Upper lobe of right lung (tissue), 1 donor: ENCODE measurements around the gene UBQLN4. TPM values are rescaled to one million over a fixed set of nuclear protein-coding genes. Genes with fewer than 3 reads are reported as not detected.

Source experiments
- ATAC-seq: fragments of 200-7000 bp; cut with Tn5 transposase; one replicate; pipeline ENCODE4 v1.9.1; 2020; ENCODE audit warnings: mild to moderate bottlenecking, moderate library complexity
- DNase-seq: peaks from one replicate; pipeline ENCODE4 v3.0.0-alpha.2; 2020
- H3K27ac ChIP-seq: fragments of 200-600 bp; one replicate; pipeline ENCODE4 v1.8.0; 2022
- H3K27me3 ChIP-seq: fragments of 200-600 bp; one replicate; pipeline ENCODE4 v1.8.0; 2022; ENCODE audit warnings: mild to moderate bottlenecking
- H3K36me3 ChIP-seq: fragments of 200-600 bp; one replicate; pipeline ENCODE4 v1.8.0; 2022
- H3K4me1 ChIP-seq: fragments of 200-600 bp; one replicate; pipeline ENCODE4 v1.8.0; 2022
- H3K4me3 ChIP-seq: fragments of 200-600 bp; one replicate; pipeline ENCODE4 v1.8.0; 2022; ENCODE audit warnings: mild to moderate bottlenecking
- H3K9me3 ChIP-seq: fragments of 200-600 bp; one replicate; pipeline ENCODE4 v1.8.0; 2022
- intact Hi-C: fragments of 100-400 bp; cut with DNase I; formaldehyde crosslinking; loops from one replicate; pipeline ENCODE4 v1.11.0; 2022
- total RNA-seq: library from RNA; stranded (reverse); fragmentation: NEBNext Ultra II Directional; extraction: Animal tissue kit (Norgen Biotek cat#: 25700); gene quantifications from one replicate; pipeline ENCODE4 v1.2.1, GENCODE V29; 2021
- TF ChIP-seq, protein P1 (sequence below): fragments of 200-600 bp; IDR thresholded peaks from one replicate; pipeline ENCODE4 v1.8.0; 2022; ENCODE audit warnings: antibody characterized with exemption
- donor health status: DM: no; HTN: yes; CAD: no; lungs with severe emphysema.

Gene UBQLN4
- total RNA-seq, 1 donor from 2014 or later: 37.0 TPM

DNA sequence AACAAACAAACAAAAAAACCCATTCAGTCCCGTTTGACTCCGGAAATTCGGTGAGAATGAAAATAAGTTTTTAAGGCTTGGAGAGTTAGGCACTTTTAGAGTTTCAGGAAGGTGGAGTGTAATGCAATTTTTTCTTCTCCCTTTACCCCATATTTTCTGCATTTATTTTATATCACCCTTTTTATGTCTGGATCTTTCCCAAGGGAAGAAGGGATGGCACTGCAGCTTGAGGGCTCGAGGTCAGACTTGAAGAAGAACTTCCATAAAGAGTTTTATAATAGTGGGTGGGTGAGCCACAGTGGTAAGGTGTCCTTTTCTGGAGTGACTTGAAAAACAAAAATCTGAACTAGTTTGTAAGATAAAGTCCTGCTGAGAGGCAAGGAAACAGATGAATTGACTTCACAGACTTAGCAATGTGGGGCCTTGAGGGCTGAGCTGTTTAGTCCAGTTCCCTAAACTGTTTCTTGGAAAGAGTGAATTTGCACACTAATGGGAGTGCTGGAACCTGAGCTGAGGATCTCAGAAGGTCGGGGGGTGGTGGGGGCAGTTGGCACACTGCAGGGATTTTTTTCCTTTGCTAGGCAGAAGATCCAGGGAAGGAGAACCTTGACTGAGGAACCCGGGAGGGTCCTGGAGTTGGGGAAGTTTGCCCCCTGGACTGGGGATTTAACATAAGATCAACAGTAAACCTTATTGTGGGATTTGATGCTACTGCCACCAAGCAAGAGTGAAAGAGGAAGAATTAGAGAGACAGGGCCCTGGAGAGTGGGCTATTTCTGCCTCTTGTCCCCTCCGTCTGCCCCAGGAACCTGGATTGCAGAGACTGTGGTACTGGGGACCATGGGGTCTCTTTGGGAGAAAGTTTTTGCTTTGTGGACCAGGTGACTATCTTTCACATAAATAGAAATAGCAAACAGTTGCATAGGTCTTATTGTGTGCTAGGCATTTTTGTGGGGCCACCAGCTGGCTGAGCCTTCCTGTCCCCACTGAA is 30.5 kb upstream of the UBQLN4 start:
- H3K4me1 ChIP-seq: peaks cover 19% of the 10 kb centered on the region
- DNase-seq (no peak), ATAC-seq (no peak)
- intact Hi-C loops: no loop called here
- H3K36me3 ChIP-seq: no peaks in the 10 kb centered on the region
- H3K9me3 ChIP-seq: no peaks in the 10 kb centered on the region
- TF ChIP-seq, protein P1, sequence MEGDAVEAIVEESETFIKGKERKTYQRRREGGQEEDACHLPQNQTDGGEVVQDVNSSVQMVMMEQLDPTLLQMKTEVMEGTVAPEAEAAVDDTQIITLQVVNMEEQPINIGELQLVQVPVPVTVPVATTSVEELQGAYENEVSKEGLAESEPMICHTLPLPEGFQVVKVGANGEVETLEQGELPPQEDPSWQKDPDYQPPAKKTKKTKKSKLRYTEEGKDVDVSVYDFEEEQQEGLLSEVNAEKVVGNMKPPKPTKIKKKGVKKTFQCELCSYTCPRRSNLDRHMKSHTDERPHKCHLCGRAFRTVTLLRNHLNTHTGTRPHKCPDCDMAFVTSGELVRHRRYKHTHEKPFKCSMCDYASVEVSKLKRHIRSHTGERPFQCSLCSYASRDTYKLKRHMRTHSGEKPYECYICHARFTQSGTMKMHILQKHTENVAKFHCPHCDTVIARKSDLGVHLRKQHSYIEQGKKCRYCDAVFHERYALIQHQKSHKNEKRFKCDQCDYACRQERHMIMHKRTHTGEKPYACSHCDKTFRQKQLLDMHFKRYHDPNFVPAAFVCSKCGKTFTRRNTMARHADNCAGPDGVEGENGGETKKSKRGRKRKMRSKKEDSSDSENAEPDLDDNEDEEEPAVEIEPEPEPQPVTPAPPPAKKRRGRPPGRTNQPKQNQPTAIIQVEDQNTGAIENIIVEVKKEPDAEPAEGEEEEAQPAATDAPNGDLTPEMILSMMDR: no peak
- no peaks in the 10 kb centered on the region for H3K27me3 ChIP-seq
- no peak overlapping the region for H3K27ac ChIP-seq
- H3K4me3 ChIP-seq: no peak overlapping the region

DNA sequence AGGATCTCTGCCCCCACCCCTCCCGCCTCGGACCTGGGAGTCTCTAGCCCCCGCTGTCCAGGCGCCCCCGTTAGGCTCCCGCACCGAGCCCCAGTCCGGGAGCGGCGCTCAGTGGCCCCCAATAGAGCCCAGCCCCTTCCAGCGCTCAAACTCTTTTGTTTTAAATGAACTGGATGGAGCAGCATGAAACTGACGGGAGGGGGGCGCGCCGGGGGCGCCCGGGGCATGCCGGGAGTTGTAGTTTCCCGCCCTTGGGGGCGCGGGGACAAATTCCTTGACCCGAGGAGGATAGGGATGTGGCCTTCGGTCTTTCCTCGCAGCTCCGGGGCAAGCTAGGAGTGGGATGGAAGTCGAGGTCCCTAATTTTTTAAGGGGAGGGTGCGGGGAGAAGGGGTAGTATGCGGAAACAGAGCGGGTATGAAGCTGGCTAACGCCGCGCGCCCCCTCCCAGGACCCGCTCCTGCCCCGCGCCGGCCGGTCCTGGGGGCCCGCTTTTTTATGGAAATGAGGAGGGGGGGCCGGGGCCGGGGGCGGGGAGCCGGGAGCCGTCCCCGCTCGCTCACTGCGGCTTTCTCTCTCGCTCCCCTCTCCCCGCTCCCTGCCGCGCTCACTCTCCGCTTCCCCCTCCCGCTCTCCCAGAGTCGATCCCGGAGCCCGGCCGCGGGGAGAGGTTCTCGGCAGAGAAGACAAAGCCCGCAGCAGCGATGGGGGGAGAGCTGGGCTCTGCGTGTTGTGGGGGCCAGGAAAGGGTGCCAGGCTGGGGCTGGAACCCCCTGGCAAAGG is 28.9 kb upstream of the UBQLN4 start, which contains the start of gene MEX3A:
Gene MEX3A (minus strand): TSS at position 157 of the 783 bp plus-strand sequence. CDS start 467 bp downstream, outside the sequence.
- Histone ChIP-seq H3K27ac (no peak within 1 kb of the TSS), H3K9me3 (no peaks in the 10 kb centered on the region), H3K36me3 (no peaks in the 10 kb centered on the region), H3K4me1 (peaks cover 19% of the 10 kb centered on the region), H3K4me3 (peak within 1 kb of the TSS; percentile 77), H3K27me3 (no peaks in the 10 kb centered on the region)
- DNase-seq (peak; percentile 86), ATAC-seq (peak; percentile 80)
- TF ChIP-seq, protein P1: no peak
- intact Hi-C loops: no loop called here

GRCh38 chr1:156081917-156082308 is 28.3 kb upstream of the UBQLN4 start:
- no peak for ATAC-seq
- TF ChIP-seq, protein P1: no peak
- H3K4me1 ChIP-seq: peaks cover 19% of the 10 kb centered on the region
- H3K27me3 ChIP-seq: no peaks in the 10 kb centered on the region
- no peaks in the 10 kb centered on the region for H3K9me3 ChIP-seq
- intact Hi-C loops: no loop called here
- no peak overlapping the region for H3K27ac ChIP-seq
- H3K36me3 ChIP-seq: no peaks in the 10 kb centered on the region
- peak overlapping the region; percentile 77 for H3K4me3 ChIP-seq
- DNase-seq: no peak

- no peak overlapping the region for H3K27ac ChIP-seq
- peaks cover 19% of the 10 kb centered on the region for H3K4me1 ChIP-seq
- H3K9me3 ChIP-seq: no peaks in the 10 kb centered on the region
- TF ChIP-seq, protein P1: no peak
- intact Hi-C loops: no loop called here
- ATAC-seq: no peak
- peak overlapping the region; percentile 77 for H3K4me3 ChIP-seq
- H3K36me3 ChIP-seq: no peaks in the 10 kb centered on the region
- no peak for DNase-seq
- H3K27me3 ChIP-seq: no peaks in the 10 kb centered on the region
These were observed 27.8 kb upstream of the UBQLN4 start for GRCh38 chr1:156081180-156081916.

- H3K4me3 ChIP-seq: no peak overlapping the region
- intact Hi-C loops: no loop called here
- H3K36me3 ChIP-seq: no peaks in the 10 kb centered on the region
- TF ChIP-seq, protein P1: no peak
- H3K4me1 ChIP-seq: peaks cover 22% of the 10 kb centered on the region
- DNase-seq: no peak
- H3K9me3 ChIP-seq: no peaks in the 10 kb centered on the region
- H3K27me3 ChIP-seq: no peaks in the 10 kb centered on the region
- no peak for ATAC-seq
- H3K27ac ChIP-seq: no peak overlapping the region
These were observed 27.2 kb upstream of the UBQLN4 start for GRCh38 chr1:156080863-156081179.
